ENCODE results near the gene HOXA2.

Gene HOXA2

DNA sequence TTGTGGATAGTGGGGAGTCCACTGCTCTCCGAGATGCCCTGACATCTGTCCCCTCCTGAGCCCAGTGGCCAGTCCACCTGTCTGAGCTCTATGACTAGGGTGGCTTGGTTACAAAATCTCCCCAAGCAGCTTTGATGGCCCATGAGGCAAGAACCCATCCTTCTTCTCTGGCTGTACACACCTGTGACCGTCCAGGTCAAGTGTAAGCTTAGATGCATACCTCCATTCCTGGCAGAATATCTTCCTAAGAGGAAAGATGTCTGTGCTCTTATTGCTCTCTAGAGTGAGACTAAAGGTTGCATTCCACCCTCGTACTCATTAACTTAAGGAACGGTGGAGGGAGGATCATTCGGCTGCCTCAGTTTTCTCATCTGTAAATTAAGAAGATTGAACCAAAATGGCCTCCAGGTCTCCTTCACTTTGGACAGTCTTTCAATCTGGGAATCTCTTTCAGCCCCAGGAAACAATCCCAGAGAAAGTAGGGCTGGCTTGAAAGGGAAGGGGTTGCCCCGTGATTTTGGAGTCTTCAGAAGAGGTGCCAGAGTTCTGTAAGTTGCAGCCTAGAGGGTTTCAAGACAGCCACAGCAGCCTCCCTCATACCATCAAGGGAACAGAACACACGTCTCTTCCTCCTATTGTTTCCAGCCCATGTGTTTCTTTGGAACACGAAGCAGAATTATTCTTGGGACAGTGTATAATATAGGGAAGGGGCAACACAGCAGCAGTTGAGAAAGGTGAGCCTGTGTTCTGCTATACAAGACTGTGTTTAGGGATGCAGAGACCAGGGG lies 22.6 kb upstream of the HOXA2 start:
- no peak for DNase-seq (ENCODE audit: low spot score)

DNA sequence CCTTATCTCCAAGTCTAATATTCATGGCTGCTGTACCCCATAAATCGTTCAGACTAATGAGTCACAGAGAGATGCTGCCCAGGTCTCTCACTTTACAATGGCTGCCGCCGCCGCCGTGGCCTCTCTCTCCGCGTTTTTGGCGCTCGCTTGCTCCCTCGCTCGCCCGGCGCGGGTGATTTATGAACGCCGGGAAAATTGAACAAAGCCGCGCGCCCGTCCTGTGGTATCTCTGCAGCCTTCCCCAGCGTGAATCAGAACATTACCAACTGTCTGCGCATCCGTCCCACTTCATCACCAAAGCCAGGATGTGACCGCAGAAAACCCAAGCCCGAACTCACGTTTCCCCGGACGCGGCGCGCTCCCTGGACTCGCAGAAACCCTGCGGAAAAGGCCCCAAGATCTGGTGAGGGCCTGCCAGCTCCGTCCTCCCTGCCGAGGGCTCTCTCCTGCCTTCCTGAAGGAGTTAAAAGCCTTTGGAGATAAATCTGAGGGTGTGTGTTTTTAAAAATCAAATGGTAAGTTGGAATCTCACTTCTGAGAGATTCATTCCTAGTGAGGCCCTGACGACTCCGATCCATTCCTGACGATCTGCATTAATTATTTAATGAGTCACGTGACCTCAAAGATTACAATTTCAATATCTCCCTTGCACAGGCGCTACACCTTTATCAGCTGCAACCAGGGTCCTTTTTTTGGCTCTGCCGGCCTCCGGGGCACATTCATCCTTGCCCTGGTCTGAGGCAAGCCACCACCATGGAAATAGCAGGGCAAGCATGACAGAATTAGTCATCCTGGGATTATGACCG lies 21.8 kb upstream of the HOXA2 start:
- peak; percentile 30 for DNase-seq (ENCODE audit: low spot score)

DNA sequence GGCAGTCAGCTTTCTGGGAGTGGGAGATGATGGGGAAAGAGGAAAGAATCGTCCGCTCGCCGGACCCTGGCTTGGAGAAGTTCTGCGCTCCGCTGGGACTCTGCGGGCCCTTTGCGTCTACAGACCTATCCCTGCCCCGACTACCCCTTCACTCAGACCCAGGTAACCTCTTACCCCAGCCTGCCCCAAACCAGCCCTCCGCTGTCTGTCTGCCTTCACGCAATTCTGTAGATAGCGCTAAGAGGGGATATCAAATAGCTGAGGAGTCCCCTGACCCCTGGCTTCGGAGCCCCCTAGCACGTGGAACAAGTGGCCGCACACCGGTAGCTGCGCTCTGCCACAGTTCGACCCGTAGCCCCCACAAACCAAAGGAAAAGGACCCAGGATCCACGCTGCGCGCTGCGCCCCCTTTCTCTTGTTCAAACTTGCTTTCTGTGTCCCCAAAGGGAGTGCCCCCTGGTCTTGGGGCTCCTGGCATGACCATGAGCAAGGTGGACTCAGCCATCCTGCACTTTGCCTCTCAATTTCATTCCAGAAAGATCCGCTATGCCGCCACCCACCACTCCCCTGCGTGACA lies 21.1 kb upstream of the HOXA2 start:
- peak; percentile 54 for DNase-seq (ENCODE audit: low spot score)

DNA sequence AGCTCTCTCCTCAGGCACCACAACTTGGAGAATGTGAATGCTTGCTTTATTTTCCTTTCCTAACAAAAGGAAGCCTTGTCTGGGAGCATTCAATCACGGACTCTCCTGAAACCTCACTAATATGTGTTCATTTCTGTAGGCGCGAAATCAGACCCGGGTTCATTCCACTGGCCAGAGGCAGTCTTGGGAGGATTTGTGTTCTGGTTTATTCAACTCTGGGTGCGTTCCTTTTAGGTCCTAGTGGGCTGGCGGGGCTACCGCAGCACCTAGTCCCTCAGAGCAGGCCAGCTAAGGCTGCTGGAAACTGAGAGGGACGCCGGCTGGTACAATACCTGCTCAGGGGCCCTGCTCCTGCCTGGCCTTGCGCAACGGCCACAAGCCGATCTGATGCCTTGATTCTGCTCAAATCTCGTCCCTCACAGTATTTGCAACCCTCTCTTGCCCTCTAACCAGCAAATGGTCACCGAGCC lies 20.6 kb upstream of the HOXA2 start:
- peak; percentile 62 for DNase-seq (ENCODE audit: low spot score)

DNA sequence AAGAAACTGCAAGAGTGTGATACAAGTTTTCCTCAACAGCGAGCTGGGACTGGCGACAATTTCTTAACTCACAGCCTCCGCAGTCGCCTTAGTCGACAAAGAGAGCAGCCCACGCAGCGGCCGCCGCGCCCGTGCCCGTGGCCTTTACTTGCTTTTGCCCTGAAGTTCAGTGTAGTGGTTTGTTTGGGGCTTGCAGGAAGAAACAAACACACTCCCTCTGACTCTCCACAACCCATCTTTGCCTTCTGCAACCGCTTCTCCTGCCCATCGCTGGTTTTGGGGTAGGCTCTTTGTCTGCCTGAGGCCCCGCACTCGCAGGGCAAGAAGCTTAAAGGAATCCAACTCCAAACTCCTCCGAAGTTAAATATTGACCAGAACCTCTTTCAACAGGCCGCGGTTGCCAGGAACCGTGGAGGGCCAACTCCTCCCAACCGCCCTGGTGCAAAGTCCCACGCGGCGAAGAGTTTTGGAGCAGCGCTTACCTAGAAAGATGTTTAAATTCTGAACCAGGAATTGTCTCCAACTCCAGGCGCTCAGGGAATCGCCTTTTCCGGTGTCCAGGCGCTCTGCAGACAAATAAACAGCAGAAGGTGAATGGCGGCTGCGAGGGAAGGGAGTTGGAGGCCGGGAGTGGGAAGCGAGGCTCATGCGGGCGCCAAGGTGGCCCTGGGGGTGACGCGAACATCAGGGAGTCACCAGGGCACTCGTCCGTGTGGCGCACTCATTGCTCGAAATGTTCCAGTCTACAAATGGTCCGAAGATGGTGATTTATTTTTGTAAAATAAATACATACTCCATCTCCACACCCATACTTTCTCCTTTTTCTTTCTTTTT lies 19.8 kb upstream of the HOXA2 start:
- DNase-seq (ENCODE audit: low spot score), result peak; percentile 40

DNA sequence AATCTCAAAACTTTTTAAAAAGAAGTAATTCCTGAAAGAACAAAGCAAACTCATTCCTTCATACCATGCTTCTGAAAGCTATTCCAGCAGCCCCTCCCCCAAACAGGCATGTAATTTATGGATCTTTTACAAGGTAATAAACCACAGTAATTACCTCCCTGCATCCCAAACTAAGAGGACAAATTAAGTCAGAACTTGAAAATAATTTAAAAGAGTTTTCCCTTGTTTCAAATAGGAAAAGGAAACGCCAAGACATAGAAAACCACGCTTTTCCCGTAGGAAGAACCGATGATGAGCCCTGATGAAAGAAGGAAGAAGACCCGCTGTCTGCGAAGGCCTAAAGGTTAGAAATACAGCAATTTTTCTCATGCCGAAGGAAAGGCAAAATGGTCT lies 19.2 kb upstream of the HOXA2 start:
- DNase-seq (ENCODE audit: low spot score), result no peak

DNA sequence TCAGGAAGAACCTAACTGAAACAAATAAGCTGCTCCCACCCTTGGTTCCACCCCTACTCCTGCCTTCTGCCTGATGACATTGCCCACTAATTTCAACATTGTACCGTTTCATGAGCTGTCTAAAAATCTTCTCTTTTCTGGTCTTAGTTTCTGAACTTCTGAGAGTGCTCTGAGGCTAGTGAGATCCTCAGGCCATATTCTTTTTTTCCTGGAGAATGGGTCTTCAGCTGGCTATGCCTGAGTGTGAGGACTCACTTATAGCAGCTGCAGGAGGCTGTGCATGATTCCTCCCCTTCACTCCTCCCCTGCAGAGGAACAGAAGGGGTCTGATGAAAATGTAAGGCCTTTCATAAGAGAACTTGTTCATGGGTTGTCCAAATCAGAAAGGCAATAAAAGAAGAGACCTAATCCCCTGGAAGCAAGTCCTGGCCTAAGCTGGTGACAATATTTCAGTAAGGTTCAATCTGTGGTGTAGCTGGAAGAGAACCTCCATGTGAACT lies 17.0 kb upstream of the HOXA2 start:
- DNase-seq (ENCODE audit: low spot score), result no peak

DNA sequence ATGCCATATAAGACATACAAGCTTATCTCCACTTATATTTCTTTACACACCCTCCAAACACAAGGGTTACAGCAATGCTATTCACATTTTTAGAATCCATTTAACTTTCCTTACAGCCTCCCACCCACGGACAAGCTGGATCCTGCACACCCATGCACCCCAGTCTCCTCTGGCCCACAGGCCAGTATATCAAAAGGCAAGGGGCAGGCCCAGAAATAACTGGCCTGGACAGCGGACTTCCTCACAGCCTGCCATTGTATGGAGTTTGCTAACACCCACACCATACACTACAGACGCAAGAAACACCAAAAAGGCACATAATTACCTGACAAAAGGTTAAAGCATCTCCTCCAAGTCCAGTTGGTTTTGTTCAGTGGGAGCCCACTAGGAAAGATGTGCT lies 16.1 kb upstream of the HOXA2 start:
- peak; percentile 41 for DNase-seq (ENCODE audit: low spot score)

DNA sequence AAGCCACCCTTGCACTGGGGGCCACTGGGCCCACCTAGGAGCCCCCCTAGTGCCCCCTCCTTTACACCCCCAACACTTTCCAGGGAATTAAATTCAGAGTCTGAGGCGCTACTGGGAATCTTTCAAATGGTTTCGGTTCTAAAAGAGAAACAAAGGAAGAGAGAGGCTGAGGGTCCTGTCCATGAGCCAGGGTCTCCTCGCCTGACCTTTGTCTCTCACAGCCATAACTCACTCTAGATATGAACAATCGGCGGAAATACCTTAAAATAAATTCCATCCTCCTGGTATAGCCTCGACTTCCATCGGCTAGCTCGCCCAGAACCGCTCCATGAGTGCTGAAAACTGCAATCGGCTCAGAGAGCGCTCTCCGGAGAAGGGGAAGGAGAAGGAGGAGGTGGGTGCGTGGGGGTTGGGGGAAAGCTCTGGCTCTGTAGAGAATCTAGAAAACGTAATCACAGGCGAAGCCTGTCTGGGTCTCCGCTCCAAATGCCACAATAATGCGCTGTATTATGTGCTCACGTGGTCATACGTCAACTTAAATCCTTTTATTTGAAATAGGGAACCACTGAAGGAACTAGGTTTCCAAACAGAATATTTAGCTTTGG lies 15.5 kb upstream of the HOXA2 start:
- DNase-seq (ENCODE audit: low spot score), result no peak

DNA sequence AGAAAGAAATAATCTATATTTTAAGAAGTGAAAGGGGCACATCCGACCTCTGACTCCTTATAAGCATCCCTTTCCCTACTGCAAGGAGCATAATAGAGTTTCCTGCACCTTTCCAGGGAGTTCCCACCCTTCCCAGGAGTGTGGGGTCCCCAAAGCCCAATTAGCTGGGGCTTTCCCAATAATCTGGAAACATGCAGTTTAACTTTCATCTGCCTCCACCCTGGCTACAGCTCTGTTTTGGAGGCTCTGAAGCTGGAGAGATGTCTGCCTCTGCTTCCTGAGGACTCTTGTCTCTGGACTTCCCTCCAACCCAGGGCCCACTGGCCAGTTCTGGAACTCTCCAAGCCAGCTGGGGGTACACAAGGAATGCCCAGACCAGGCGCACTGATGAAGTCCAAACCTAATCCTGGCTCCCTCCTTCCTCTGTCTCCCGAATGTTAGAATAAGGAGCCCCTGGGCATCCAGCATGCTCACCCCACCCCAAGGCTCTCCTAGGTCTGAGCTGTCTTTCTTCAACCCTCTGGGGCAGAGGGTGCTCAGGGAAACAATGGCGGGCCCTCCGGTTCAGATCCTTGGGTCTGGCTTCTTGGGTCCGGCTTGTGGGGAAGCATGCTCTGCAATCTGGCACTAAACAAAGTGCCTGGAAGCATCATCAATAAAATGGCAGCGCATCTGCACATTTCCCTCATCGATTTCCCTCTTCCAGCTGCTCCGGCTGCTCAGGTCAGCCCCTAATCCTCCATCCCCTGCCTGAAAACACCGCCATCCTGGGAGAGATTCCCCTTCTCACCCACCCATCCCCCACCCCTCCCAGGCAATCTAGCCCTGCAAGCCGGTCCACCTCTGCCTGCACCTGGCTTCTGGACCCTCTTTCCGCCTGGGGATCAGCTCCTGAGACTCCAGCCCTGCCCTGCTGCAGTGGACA lies 14.7 kb upstream of the HOXA2 start:
- DNase-seq (ENCODE audit: low spot score), result no peak

DNA sequence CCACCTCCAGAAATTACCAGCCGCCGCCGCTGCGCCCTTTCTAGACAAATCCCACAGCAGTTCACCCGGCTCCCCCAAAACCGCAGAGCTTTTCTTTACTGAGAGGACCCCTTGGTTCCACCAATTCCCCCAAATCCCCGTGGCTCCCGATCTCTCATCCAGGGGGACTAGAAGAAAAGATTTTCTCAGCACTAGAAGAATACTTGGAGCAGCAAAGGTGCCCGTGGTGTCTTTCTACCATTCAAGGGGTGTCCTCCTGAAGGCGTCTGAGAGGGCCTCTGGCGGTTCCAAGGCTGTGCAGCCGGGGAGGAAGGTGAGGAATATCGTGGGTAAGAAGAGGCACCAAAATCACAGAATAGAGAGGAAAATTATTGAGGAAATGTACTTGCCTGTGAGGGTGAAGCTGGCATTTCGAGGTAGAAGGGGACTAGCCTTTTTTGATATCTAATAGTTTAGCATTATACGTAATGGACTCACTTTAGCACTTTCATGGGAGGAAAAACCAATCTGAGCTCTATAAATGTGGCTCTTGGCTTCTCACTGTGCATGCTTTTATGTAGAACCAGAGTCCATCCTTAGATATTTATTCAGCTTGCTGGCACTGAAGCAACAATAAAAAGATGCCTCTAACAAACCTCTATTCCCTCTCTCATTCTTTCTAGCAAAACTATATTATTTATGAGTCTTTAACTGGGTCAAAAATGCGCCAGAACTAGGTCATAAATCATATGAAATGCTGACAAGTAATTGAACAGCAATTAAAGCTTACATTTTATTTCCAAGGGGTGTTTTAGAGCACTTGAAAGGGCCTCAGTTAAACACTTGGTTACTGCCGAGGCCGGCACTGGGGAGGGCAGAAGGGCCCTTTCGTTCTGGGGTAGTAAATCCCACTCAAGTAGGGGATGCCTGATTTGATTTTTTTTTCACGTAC lies 13.8 kb upstream of the HOXA2 start:
- DNase-seq (ENCODE audit: low spot score), result no peak

DNA sequence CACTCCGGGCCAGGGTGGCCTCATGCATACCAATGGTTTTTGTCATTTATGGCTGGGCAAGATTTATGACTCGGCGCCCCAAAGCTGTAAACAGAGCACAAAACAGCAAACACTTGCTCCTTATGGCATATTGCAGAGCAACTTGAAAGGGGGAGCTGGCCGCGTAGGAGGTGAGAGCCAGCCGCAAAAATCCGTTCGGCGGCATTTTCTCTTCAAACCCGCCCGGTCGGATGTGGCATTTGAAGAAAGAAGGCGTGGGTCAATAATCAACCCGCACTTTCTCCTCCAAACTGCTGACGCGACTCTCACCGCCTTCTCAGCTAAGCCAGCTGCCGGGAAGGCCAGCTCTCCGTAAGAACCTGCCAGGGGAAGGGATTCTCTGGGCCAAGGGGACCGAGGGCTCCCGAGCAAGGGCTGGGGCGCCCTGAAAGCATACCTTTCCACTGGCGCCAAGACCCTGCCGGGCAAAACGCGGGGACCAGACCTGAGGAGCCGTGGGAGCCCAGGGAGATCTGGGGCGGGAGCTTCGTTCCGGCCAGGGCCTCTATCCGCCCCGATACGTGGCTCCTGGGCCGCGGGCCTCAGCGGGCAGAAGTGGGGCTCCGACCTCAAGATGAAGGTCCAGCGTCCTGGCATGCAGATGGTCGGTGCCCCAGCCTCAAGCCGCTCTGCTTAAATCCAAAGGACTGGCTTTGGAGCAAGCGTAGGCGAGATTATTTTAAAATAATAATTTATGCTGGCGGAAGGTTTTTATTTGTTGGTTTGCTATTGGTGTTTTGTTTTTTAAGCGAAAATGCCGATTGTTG lies 12.9 kb upstream of the HOXA2 start:
- DNase-seq (ENCODE audit: low spot score), result no peak

DNA sequence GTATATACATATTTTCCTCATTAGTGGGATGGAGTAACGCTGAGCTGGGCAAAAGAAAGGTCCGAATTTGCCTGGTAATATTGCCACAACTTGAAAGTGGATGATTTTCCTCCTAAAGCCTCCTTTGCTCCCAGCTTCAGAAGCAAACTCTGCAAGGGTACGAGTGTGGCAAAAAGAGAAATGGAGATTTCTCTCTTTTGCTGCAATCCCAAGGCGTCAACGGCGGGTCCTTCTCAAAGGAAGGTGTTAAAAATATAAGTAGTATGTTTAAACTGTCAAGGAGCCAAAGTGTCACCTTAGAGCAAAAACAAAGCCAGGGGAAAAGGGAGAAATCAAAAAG lies 12.4 kb upstream of the HOXA2 start:
- DNase-seq (ENCODE audit: low spot score), result no peak

DNA sequence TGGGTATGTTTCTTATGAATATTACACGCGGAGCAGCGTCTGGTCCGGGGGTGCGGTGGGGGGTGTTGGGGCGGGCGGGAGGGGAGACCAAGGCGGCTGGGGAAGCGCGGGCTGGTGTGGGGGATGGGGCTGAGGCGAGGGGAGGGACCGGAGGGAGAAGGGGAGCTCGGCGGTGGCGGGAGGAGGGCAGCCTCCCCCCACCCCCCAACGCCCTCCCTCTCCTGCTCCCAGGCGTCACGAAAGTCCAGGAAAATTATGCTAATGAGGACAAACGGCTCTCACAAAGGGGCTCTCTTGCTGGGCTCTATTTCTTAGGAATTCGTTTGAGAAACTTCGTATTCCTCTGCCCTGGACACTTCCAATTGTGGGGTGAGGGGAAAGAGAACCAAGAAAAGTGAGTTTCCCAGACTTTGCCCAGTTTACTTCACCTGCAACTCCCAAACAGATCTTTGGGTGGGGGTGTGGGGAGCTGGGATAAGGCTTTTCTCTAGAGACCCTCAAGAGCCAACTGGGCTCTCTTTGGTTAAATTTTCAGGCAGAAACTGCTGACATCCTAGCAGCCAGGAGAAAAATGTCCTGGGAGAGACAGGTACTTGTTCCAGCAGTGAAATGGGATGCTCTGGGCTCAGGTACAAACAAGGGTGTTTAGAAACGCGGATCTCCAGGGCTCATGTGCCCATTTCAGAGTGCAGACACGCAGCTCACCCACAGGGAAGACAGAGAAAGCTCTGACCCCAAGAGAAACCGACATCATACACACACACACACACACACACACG lies 11.7 kb upstream of the HOXA2 start:
- no peak for DNase-seq (ENCODE audit: low spot score)

DNA sequence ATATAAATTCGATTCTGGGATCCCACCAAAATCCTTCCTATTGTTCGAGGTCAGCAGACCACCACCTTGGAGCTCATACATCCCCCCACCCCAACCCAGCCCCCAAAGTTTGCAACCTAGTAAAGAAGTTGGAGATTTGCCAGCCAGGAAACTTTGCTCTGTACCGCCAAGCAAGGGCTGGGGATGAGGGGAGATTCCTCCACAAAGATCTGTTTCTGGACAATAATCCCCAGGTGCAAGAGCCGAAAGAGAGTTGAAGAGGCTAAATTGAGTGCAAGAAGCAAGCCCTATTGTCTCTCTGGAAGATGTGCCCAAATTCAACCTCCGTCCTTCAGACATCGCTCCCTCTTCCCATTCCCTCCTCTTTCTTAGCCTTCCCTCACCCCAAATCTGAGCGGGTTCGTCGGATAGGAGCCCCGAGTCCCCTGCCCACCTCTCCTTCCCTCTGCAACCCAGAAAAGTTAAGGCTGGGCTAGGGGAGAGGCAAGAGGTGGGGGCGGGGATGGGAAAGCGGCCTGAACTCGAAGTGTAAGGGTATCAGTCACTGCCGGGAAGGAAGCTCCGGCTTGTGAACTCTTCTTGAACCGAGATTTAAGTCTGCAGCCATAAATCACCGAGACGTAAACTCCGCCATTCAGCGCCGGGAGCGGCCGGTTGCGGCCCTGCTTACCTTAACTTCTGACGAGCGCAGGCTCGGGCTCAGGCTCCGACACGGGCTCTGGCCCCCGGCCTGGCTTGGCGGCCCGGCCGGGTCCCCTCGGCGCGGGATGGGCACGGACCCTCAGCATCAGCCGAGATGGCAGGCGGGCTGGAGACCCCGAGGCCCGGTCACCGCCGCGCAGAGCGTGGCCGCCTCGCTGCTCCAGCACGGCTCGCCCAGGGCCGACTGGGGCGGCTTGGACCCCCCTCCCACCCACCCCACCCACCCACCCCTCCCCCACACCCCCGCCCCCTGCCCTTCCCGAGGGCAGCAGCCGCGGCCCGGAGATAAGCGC lies 10.8 kb upstream of the HOXA2 start:
- DNase-seq (ENCODE audit: low spot score), result no peak

DNA sequence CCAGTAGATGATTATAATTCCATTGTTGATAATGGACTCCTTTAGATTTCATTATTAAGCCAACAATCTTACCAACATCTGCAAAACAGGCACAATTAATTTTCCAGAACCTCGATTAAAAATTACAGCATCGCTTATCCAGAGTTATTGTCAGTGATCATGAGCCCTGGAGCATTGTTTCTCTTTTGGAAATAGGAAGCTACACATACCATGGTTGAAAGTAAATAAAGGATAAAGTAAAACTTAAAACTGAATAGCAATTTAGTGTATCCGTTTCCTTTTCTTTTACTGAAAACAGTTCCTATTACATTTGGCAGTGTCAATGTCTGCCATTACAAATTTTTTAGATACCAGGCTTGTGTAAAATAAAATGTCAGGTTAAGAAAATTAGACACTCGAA lies 9.9 kb upstream of the HOXA2 start:
- DNase-seq (ENCODE audit: low spot score), result no peak
